ENCODE data around the gene GAB2. TPM values are rescaled to one million over a fixed set of nuclear protein-coding genes. Genes with fewer than 3 reads are reported as not detected.

GAB2 gene
- total RNA-seq, 1 donor from 2014 or later = 65.8 TPM

- intact Hi-C loops (cut with DNase I) = no loop called here
- H3K27ac ChIP-seq = no peak overlapping the region
- no peaks in the 10 kb centered on the region for H3K9me3 ChIP-seq
- H3K4me3 ChIP-seq = no peak overlapping the region
- H3K36me3 ChIP-seq = no peaks in the 10 kb centered on the region
- DNase-seq = no peak
- no peak for ATAC-seq
- no peak for TF ChIP-seq CTCF (IDR thresholded peaks at IDR 0.05)
- no peaks in the 10 kb centered on the region for H3K27me3 ChIP-seq
- H3K4me1 ChIP-seq = peaks cover 25% of the 10 kb centered on the region
Measured at GRCh38 chr11:78372114-78372768, 45.4 kb downstream of the GAB2 start.

- intact Hi-C loops (cut with DNase I) = no loop called here
- TF ChIP-seq CTCF (IDR thresholded peaks at IDR 0.05) = no peak
- ATAC-seq (no peak), DNase-seq (no peak)
- Histone ChIP-seq H3K4me1 (peaks cover 25% of the 10 kb centered on the region), H3K36me3 (no peaks in the 10 kb centered on the region), H3K27me3 (no peaks in the 10 kb centered on the region), H3K4me3 (no peak overlapping the region), H3K27ac (peak overlapping the region; percentile 36), H3K9me3 (no peaks in the 10 kb centered on the region)
Measured at GRCh38 chr11:78371221-78371891, 46.3 kb downstream of the GAB2 start.

GRCh38 chr11:78370406-78371172 lies 47.0 kb downstream of the GAB2 start:
- DNase-seq = no peak
- ATAC-seq = peak; percentile 94
- peak overlapping the region; percentile 36 for H3K27ac ChIP-seq
- TF ChIP-seq CTCF (IDR thresholded peaks at IDR 0.05) = no peak
- intact Hi-C loops (cut with DNase I) = no loop called here
- H3K4me3 ChIP-seq = no peak overlapping the region
- no peaks in the 10 kb centered on the region for H3K36me3 ChIP-seq
- no peaks in the 10 kb centered on the region for H3K27me3 ChIP-seq
- H3K4me1 ChIP-seq = peaks cover 32% of the 10 kb centered on the region
- no peaks in the 10 kb centered on the region for H3K9me3 ChIP-seq

GRCh38 chr11:78365381-78365792 lies 52.2 kb downstream of the GAB2 start:
- Histone ChIP-seq H3K4me3 (no peak overlapping the region), H3K27ac (peak overlapping the region; percentile 0), H3K27me3 (no peaks in the 10 kb centered on the region), H3K4me1 (peaks cover 20% of the 10 kb centered on the region), H3K36me3 (no peaks in the 10 kb centered on the region), H3K9me3 (no peaks in the 10 kb centered on the region)
- no peak for TF ChIP-seq CTCF (IDR thresholded peaks at IDR 0.05)
- ATAC-seq (peak; percentile 93), DNase-seq (no peak)
- intact Hi-C loops (cut with DNase I) = no loop called here

GRCh38 chr11:78364128-78364751 lies 53.4 kb downstream of the GAB2 start:
- Histone ChIP-seq H3K36me3 (no peaks in the 10 kb centered on the region), H3K4me1 (peaks cover 26% of the 10 kb centered on the region), H3K4me3 (no peak overlapping the region), H3K9me3 (no peaks in the 10 kb centered on the region), H3K27me3 (no peaks in the 10 kb centered on the region), H3K27ac (peak overlapping the region; percentile 0)
- DNase-seq (no peak), ATAC-seq (no peak)
- TF ChIP-seq CTCF (IDR thresholded peaks at IDR 0.05) = no peak
- intact Hi-C loops (cut with DNase I) = no loop called here

Data from upper lobe of right lung (tissue), 1 donor.